Stimulated activated CD4-positive, alpha-beta T cell treated with anti-CD3 and anti-CD28 coated beads, Interleukin-2, amount 100 ng/mL, for 24 hours (primary cell): Measurements from ENCODE around the gene NPC1L1.

ENCODE experiments used
- DNase-seq, 2 donors: peaks; one replicate each; pipeline ENCODE4 v3.0.0-alpha.2; 2020

The NPC1L1 gene

DNA sequence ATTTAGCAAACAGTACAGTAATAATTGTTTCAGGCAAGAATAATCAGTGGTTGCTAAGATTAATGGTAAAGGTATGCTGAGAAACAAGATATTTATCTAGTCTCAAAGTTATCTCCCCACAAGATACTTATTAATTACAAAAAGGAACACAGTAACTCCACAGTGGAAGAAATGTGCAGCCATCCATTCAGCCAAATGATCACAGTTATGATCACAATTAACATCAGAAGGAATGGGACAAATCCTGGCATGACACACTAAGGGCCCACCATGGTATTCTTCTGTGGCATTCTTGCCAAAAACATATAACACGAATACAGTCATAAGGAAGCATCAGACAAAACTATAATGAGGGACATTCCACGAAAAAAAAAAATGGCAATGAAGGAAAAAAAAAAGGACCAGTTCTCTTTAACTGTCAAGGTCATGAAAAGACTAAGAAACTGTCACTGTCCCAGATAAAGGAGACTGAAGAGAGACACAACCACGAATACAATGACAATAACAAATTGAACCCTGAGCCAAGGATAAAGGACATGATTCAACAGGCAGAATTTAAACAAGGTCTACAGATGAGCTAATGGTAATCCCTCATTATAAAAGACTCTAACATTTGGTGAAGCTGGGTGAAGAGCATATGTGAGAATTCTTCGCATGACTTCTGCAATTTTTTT is 71.5 kb downstream of the NPC1L1 start:
- DNase-seq = no peak

DNA sequence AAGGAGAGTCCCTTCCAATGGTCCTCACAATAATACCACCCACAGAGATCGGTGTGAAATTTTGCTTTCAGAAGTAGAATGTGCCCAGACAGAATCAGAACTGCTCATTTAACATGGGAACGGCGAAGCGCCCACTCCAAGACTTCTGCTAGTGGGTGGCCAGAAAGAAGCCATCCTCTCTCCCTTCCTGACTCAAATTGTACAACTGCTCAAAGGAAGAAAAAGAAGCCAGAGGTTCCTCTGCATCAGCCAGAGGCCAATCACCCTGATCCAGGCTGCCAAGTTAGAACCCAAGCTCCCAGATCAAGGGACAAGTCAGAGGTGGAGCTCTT is 73.9 kb downstream of the NPC1L1 start:
- no peak for DNase-seq

DNA sequence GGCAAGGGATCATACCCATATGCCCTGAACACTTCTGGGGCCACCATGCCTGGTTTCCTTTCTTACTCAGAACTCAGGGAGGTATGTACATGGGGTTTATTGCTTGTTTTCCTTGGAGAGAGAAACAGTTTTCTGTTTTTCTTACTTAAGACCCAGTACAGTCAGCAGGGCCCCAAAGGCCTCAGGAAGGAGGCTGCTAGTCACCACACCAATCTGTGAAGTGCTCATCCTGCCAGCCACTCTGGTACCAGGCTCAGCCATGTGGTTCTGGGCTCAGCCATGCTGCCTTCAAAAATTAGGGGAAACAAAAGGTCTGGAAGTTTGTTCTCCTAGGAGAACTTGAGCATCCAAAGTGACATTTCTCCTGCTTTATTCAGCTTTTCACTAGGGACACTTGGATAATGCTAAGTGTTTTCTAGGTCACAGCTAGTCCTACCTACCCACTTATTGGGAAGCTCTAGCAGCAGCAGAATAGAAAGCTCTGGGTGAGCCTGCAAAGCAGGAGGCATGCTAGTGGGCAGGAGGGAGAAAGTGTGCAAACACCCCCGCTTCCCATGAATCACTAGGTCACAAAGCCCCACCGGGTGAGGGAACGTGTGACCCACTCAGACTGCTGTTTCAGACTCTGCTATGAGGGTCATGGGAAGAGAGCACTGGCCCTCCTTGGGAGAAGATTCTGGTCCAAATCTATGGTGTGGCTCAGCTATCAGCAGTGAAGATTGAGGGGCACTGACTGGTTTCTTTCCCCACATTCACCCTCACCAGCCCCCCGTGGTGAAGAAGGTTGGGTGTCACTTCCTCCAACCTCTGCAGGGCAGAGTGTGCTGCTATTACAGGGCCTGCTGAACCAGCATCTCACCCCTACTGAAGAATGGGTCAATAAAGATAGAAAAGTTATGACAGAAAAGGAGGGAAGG is 74.6 kb downstream of the NPC1L1 start:
- no peak for DNase-seq

DNA sequence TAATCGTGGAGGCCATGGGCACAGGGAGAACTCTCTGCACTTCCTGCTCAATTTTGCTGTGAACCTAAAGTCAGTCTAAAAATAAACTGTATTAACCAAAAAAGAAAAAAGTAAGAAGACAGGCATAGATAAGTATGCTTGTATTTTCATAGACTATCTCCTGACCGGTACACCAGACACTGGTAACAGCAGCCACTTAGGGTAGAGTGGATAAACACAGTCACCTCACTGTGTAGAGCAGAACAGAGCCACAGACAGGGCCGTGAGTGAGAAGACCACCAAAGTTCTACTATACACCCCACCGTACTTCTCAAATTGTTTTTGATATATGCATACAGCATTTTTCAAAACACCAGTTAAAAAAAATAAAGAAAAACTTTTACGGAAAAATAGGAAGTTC is 75.6 kb downstream of the NPC1L1 start:
- no peak for DNase-seq

DNA sequence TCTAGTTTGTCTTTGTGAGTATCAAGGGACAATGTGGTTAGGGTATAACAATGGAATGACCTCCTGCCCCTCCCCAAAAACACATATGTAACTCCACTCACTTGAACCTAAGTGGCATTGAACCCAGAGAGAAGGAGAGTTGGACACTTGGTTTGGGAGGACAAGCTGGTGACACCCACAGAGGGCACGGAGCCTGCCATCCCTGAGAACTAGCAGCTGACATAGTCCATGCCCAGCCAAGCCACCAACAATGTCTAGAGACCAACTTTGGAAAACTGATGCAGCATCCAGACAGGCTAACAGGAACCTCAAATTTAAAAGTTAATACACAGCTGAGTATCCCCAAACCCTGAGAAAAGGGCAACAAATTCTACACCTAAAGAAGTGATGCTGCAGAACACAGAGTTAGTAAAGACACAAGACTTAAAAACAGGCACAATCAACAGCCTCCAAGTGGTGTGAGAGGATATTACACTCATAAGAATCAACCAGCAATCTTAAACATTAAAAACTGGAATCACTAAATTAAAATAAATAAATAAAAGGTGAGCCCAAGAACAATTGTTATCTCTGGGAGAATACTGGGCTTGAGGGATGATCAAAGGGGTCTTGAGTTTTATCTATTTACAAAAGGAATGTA is 77.8 kb downstream of the NPC1L1 start:
- no peak for DNase-seq
